SK-N-SH treated with all-trans-retinoic acid at 6 μM for 48 hours (cell line): ENCODE data around the gene SH2B3.

Experiments used
- ARNTL ChIP-seq: fragments of 450-650 bp; formaldehyde crosslinking; IDR thresholded peaks from 2 replicates; pipeline ENCODE4 v1.5.0; 2020; ENCODE audit warnings: low read depth, mild to moderate bottlenecking, moderate library complexity, borderline replicate concordance
- BACH2 ChIP-seq: fragments of 250-450 bp; sonication (Bioruptor Pico); IDR thresholded peaks from 2 replicates; pipeline ENCODE4 v1.9.0; 2021; ENCODE audit warnings: mild to moderate bottlenecking, borderline replicate concordance
- CSDC2 ChIP-seq: fragments of 250-450 bp; sonication (Bioruptor Pico); IDR thresholded peaks from 2 replicates; pipeline ENCODE4 v1.5.0; 2020; ENCODE audit warnings: mild to moderate bottlenecking, moderate library complexity
- CSRNP3 ChIP-seq: fragments of 250-450 bp; sonication (Bioruptor Pico); IDR thresholded peaks from 2 replicates; pipeline ENCODE4 v1.5.1; 2021; ENCODE audit warnings: mild to moderate bottlenecking, moderate library complexity
- PATZ1 ChIP-seq: fragments of 250-450 bp; sonication (Bioruptor Pico); IDR thresholded peaks from 2 replicates; pipeline ENCODE4 v1.8.0; 2020; ENCODE audit warnings: mild to moderate bottlenecking, moderate library complexity, borderline replicate concordance
- RARB ChIP-seq: fragments of 250-450 bp; sonication (Bioruptor Pico); IDR thresholded peaks from 2 replicates; pipeline ENCODE4 v1.8.0; 2021; ENCODE audit warnings: mild to moderate bottlenecking, moderate library complexity
- SNAI2 ChIP-seq: fragments of 250-450 bp; sonication (Bioruptor Pico); IDR thresholded peaks from 2 replicates; pipeline ENCODE4 v1.5.0; 2020; ENCODE audit warnings: mild to moderate bottlenecking, moderate library complexity
- TCF4 ChIP-seq: fragments of 250-450 bp; sonication (Bioruptor Pico); IDR thresholded peaks from 2 replicates; pipeline ENCODE4 v1.8.0; 2021; ENCODE audit warnings: mild to moderate bottlenecking, moderate library complexity, borderline replicate concordance
- ZC3H10 ChIP-seq: fragments of 250-450 bp; sonication (Bioruptor Pico); IDR thresholded peaks from 2 replicates; pipeline ENCODE4 v1.5.1; 2021; ENCODE audit warnings: mild to moderate bottlenecking, moderate library complexity
- ZFP30 ChIP-seq: fragments of 450-650 bp; formaldehyde crosslinking; IDR thresholded peaks from 2 replicates; pipeline ENCODE4 v1.5.0; 2022; ENCODE audit warnings: mild to moderate bottlenecking, moderate library complexity
- ZNF565 ChIP-seq: fragments of 450-650 bp; formaldehyde crosslinking; conservative IDR thresholded peaks from 2 replicates; pipeline ENCODE4 v1.5.0; 2020; ENCODE audit warnings: low read depth, mild to moderate bottlenecking, moderate library complexity
- ZNF8 ChIP-seq: fragments of 450-650 bp; formaldehyde crosslinking; IDR thresholded peaks from 2 replicates; pipeline ENCODE4 v1.5.0; 2020; ENCODE audit warnings: mild to moderate bottlenecking, moderate library complexity
- TF ChIP-seq, protein P1 (sequence below): fragments of 250-450 bp; sonication (Bioruptor Pico); IDR thresholded peaks from 2 replicates; pipeline ENCODE4 v1.5.0; 2020; ENCODE audit warnings: mild to moderate bottlenecking, moderate library complexity
- TF ChIP-seq, protein P2 (sequence below): fragments of 250-450 bp; sonication (Bioruptor Pico); IDR thresholded peaks from 2 replicates; pipeline ENCODE4 v1.5.1; 2020; ENCODE audit warnings: low read depth, mild to moderate bottlenecking, moderate library complexity

DNA sequence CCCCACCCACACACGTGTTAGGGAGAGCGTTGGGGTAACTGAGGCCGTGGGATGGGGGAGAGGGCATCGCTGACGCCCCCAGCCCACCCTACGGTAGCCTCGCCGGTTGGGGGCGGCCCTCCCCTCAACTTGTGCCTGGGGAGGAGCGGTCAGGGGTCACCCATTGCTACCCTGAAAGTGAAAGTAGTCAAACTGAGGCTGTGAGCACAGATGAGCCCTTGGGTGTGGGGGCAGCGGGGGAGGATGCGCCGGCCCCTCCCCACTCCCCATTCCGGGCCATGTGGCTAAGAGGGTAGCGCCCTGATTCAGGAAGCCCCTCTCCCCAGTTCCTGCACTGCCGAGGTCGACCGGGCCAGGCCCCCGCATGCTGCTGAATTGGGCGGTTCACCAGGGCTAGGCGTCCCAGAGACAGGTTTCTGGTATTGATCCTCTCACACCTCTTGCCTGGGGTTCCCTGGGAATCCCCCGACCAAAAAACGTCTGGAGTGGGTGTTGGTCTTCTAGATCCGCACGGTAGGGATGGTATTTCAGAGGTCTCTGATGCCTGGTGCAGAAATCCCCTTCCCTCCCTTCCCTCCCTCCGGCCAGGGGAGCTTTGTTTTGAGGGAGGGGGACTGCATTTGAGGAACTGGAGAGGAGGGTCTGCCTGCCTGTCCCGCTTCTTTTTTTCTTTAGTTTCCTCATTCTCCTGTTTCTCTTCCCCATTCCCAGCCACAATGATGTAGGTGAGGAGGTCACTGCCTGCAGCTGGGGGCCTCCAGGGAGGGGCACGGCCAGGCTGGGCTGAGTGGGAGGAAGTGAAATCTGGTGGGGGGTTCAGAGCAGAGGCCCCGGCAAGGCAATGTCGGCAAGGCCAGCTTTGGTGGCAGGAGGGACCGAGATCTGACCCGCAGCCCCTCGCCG lies 1.0 kb downstream of the SH2B3 start:
- TF ChIP-seq ARNTL (CRISPR knock-in tag) = no peak
- no peak for TF ChIP-seq SNAI2 (CRISPR knock-in tag)
- no peak for TF ChIP-seq CSDC2 (CRISPR knock-in tag)
- no peak for TF ChIP-seq PATZ1 (CRISPR knock-in tag)
- TF ChIP-seq, protein P1, sequence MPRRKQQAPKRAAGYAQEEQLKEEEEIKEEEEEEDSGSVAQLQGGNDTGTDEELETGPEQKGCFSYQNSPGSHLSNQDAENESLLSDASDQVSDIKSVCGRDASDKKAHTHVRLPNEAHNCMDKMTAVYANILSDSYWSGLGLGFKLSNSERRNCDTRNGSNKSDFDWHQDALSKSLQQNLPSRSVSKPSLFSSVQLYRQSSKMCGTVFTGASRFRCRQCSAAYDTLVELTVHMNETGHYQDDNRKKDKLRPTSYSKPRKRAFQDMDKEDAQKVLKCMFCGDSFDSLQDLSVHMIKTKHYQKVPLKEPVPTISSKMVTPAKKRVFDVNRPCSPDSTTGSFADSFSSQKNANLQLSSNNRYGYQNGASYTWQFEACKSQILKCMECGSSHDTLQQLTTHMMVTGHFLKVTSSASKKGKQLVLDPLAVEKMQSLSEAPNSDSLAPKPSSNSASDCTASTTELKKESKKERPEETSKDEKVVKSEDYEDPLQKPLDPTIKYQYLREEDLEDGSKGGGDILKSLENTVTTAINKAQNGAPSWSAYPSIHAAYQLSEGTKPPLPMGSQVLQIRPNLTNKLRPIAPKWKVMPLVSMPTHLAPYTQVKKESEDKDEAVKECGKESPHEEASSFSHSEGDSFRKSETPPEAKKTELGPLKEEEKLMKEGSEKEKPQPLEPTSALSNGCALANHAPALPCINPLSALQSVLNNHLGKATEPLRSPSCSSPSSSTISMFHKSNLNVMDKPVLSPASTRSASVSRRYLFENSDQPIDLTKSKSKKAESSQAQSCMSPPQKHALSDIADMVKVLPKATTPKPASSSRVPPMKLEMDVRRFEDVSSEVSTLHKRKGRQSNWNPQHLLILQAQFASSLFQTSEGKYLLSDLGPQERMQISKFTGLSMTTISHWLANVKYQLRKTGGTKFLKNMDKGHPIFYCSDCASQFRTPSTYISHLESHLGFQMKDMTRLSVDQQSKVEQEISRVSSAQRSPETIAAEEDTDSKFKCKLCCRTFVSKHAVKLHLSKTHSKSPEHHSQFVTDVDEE (CRISPR knock-in tag) = no peak
- TF ChIP-seq, protein P2, sequence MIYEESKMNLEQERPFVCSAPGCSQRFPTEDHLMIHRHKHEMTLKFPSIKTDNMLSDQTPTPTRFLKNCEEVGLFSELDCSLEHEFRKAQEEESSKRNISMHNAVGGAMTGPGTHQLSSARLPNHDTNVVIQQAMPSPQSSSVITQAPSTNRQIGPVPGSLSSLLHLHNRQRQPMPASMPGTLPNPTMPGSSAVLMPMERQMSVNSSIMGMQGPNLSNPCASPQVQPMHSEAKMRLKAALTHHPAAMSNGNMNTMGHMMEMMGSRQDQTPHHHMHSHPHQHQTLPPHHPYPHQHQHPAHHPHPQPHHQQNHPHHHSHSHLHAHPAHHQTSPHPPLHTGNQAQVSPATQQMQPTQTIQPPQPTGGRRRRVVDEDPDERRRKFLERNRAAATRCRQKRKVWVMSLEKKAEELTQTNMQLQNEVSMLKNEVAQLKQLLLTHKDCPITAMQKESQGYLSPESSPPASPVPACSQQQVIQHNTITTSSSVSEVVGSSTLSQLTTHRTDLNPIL = no peak
- no peak for TF ChIP-seq CSRNP3 (CRISPR knock-in tag)
- TF ChIP-seq BACH2 (CRISPR knock-in tag) = no peak
- TF ChIP-seq RARB (CRISPR knock-in tag) = no peak
- TF ChIP-seq TCF4 (CRISPR knock-in tag) = no peak
- TF ChIP-seq ZC3H10 (CRISPR knock-in tag) = no peak
- no peak for TF ChIP-seq ZFP30
- TF ChIP-seq ZNF8 = no peak
- no peak for TF ChIP-seq ZNF565 (CRISPR knock-in tag)
